ENCODE data around the gene SEBOX.

Gene SEBOX

DNA sequence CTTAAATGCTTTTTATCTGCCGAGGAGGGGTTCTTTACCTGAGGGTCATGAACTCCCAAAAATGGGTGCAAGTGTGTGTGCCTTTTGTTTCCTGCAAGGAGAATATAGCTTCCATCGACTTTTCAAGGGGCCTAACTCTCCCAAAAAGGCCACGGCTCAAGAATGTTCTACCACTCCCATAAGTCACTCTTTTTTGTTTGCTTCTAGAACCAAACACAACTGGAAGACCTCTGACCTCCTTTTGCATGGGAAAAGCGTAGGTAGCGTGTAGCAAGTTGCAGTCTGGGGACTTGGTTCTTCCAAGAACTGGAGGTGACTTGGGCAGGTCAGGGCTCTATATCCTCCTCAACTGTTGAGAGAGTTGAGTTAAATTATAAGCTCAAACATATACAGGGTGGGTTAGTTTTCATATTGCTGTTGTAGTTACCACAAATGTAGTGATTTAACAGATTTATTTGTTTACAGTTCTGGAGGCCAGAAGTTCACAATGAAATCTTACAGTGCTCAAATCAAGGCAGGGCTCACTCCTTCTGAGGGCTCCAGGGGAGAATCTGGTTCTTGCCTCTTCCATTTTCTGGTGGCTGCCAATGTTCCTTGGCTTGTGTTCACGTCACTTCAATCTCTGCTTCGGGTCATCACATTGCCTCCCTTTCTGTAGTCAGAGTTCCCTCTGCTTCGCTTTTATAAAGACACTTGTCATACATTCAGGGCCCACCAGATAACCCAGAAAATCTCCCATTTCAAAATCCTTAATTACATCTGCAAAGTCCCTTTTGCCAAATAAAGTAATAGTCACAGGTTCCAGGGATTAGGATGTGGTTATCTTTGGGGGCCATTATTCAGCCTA, 44.6 kb downstream of the SEBOX start:
- no peak for DNase-seq (ENCODE audit: low read depth in 4 of 4, low spot score in 1 of 4)

DNA sequence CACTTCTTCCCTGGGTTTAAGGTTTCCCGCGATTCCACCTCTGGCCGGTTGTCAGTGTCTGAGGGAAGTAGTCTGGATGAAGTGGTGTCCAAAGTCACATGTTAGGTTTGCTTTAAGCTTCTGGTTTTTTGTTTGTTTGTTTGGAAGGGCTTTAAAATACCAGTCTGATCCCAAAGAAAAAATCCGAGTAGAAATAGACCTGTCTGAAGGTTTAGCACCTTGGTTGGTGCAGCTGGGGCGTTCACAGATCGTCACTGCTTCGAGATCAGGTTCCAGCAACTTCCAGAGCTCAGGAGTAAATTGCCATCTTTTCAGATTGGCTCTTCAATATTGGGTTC, 45.4 kb downstream of the SEBOX start:
- no peak for DNase-seq (ENCODE audit: low read depth in 4 of 4, low spot score in 1 of 4)

DNA sequence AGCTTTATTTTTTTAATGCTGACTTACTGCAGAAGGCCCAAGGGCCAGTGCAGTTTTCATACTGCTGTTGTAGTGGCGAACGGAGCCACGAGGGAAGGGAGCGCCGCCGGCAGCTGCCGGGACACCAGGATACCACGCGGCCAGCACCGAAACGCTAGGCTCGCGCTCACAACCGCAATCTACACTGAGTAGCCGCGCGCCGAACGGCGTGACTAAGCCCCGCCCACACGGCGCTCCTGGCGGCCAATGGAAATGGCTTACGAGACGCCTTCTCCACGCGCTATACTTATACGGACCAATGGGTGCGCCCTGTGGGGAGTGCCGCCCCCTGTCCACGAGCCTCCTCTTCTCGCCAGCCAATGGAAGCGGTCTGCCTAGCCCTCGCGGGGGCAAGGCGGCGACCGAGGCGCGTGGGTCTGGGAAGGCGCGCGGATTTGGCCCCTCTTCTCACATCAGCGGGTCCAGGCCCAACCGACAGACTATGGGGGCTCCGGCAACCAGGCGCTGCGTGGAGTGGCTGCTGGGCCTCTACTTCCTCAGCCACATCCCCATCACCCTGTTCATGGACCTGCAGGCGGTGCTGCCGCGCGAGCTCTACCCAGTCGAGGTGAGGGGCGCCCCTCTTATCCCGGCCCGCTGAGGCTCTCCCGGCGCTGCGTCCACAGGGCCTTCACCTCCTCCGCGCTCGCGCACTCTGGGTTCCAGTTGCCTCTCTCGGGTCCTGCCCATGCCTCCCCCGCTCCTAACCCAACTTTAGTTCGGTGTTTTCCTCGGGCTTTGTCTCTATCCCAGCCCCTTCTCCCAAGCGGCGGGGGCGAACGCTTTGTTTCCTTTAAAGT, 46.0 kb downstream of the SEBOX start, which contains the start of gene TMEM97:
TMEM97 (plus strand) TSS at position 442 of the 839 bp plus-strand sequence; CDS start at position 482, 40 bp downstream.
- DNase-seq (ENCODE audit: low read depth in 4 of 4, low spot score in 1 of 4) = peak; percentile 83 to 98 (median 93)

- no peak for DNase-seq (ENCODE audit: low read depth in 4 of 4, low spot score in 1 of 4)
Observed at GRCh38 chr17:28317966-28318758, 46.8 kb downstream of the SEBOX start.

DNA sequence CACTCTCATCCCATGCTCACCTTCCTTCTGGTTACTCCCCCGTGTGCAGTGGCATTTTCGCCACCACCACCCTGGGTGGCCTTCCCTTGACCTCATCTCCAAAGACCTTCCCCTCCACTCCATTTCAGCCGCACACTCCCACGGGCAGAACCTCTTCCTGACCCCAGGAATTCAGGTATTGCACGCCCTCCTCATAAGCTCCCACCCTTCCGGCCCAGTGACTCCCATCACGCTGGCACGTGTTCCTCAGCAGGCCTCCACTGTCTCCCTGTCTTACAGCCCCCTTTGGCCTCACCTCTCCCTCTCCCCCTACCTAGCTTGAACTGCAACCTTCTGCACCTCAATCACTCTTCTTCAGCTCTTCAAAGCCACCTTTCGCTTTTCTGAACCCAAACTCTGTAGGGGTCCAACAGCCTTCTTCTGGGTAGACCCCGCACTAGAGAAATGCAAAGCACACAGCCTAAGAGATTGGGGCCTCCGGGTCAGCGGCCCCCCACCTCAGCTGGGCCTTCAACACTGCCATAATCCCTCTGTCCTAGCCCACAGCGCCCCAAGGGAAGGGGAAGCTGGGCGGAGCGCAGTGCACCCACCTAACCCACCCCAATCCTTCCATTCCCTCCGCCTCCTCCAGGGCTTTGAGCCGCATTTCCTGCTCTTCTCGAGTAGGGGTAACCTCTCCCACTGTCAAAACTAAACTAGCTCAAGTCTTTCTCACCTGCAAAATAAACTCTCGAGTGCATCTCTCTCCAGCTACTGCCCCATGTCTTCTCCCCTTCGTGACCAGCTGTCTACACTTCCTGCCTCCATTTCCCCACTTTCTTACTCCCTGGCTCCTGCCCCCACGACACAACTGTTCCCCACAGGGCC, 47.7 kb downstream of the SEBOX start:
- no peak for DNase-seq (ENCODE audit: low read depth in 4 of 4, low spot score in 1 of 4)

DNA sequence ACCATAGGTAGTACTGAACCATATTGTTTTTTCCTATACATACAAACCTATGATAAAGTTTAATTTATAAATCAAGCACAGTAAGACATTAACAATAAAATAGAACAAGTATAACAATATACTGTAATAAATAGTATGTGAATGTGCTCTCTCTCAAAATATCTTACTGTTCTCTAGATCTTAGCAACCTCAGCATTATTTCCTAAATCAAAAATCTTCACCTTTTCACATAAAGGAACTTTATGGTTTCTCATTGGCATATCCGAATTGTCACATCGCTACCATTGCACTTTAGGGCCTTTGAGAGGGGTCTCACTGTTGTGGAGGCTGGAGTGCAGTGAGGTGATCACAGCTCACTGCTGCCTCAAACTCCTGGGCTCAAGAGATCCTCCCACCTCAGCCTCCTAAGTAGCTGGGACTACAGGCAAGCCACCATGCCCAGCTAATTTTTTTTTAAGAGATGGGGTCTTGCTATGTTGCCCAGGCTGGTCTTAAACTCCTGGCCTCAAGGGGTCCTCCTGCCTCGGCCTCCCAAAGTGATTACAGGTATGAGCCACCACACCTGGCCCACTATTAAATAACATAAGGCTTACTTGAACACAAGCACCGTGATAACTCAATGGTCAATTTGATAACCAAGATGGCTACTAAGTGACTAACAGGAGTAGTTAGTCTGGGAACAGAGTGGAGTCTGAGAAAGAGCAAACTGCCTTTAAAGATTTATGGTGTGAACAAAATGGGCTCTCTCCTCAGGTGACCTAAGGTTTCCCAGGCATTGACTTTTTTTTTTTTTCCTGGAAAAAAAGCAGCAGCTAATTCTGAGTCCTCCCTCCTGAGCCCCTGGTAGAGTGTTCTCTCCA, 48.9 kb downstream of the SEBOX start:
- DNase-seq (ENCODE audit: low read depth in 4 of 4, low spot score in 1 of 4) = no peak

GRCh38 chr17:28313841-28314240, 51.2 kb downstream of the SEBOX start:
- DNase-seq (ENCODE audit: low read depth in 4 of 4, low spot score in 1 of 4) = no peak

Data from stimulated activated CD4-positive, alpha-beta T cell treated with anti-CD3 and anti-CD28 coated beads, Interleukin-1b, Interleukin-23, amount 100 ng/mL, for 24 hours (primary cell).